Testis (tissue), 2 donors: ENCODE data around the gene IL1B.

Source experiments
- POLR2A ChIP-seq: fragments of 450-650 bp; IDR thresholded peaks from one replicate; pipeline ENCODE4 v1.6.1; 2017; ENCODE audit warnings: antibody characterized with exemption, mild to moderate bottlenecking, moderate library complexity
- TF ChIP-seq, protein P1 (sequence below), 3 experiments: fragments of 450-650 bp in 2 of 3; fragments of 200-600 bp in 1 of 3; sonication (generic) in 1 of 3; IDR thresholded peaks; one replicate each; pipeline ENCODE4 v1.5.1; 2016 to 2019; ENCODE audit warnings: antibody characterized with exemption in 3 of 3, mild to moderate bottlenecking in 2 of 3, moderate library complexity in 1 of 3

DNA sequence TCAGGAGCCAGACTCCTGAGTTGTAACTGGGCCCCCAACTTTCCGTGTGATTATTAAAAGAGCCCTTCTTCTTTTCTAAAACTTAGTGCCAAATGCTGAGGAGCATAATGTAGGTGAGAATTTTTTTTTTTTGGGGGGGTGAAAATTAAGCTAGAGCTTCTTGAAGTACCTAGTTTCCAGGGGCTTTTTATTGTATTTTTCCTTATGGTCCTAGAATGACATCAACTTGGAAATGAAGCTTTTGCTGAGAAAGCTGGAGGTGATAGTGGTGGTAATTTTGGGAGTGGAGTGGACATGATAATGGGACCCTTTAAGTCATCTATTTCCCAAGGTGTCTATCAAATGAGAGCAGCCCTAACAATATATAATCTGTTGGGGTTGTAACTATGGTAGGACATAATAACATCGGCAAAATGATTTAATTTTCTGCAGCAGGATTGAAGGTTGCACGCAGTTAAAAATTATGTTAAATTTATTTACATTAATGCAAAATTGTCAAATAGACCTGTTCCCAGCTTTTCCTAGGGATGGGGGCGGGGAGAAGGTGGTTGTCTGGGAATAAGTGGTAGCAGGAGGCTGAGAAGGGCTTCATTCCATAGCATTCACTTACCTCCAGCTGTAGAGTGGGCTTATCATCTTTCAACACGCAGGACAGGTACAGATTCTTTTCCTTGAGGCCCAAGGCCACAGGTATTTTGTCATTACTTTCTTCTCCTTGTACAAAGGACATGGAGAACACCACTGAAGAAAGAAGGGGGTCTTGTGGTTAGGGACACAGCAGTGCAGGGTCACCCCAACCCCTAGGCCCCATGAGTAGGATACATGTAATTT, 5.7 kb downstream of the IL1B start:
- TF ChIP-seq, protein P1, sequence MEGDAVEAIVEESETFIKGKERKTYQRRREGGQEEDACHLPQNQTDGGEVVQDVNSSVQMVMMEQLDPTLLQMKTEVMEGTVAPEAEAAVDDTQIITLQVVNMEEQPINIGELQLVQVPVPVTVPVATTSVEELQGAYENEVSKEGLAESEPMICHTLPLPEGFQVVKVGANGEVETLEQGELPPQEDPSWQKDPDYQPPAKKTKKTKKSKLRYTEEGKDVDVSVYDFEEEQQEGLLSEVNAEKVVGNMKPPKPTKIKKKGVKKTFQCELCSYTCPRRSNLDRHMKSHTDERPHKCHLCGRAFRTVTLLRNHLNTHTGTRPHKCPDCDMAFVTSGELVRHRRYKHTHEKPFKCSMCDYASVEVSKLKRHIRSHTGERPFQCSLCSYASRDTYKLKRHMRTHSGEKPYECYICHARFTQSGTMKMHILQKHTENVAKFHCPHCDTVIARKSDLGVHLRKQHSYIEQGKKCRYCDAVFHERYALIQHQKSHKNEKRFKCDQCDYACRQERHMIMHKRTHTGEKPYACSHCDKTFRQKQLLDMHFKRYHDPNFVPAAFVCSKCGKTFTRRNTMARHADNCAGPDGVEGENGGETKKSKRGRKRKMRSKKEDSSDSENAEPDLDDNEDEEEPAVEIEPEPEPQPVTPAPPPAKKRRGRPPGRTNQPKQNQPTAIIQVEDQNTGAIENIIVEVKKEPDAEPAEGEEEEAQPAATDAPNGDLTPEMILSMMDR (IDR thresholded peaks at IDR 0.05), result no peak
- no peak for TF ChIP-seq POLR2A
